Ascending aorta (tissue), 2 donors: ENCODE measurements around the gene CARD10. TPM values are rescaled to one million over a fixed set of nuclear protein-coding genes. Genes with fewer than 3 reads are reported as not detected.

Source experiments
- DNase-seq, 2 donors: peaks; one replicate each; pipeline ENCODE4 v3.0.0-alpha.2; 2019; ENCODE audit warnings: low spot score in 2 of 2
- H3K27ac ChIP-seq, 2 donors: fragments of 200-600 bp; sonication (generic); one replicate each; pipeline ENCODE4 v1.5.1; 2016 to 2017; ENCODE audit warnings: mild to moderate bottlenecking in 1 of 2
- H3K27me3 ChIP-seq: fragments of 200-600 bp; sonication (generic); one replicate; pipeline ENCODE4 v1.5.1; 2017
- H3K36me3 ChIP-seq, 2 donors: fragments of 200-600 bp; sonication (generic); one replicate each; pipeline ENCODE4 v1.5.1; 2016
- H3K4me1 ChIP-seq, 2 donors: fragments of 200-600 bp; sonication (generic); one replicate each; pipeline ENCODE4 v1.5.1; 2016 to 2017; ENCODE audit warnings: mild to moderate bottlenecking in 1 of 2
- H3K4me3 ChIP-seq, 2 donors: fragments of 200-600 bp; sonication (generic); one replicate each; pipeline ENCODE4 v1.5.1; 2016 to 2017; ENCODE audit warnings: mild to moderate bottlenecking in 1 of 2
- H3K9me3 ChIP-seq, 2 donors: fragments of 200-600 bp; sonication (generic); one replicate each; pipeline ENCODE4 v1.5.1; 2016
- CTCF ChIP-seq, 3 experiments: fragments of 200-600 bp in 2 of 3; fragments of 450-650 bp in 1 of 3; sonication (generic) in 2 of 3; IDR thresholded peaks; one replicate each; pipeline ENCODE4 v1.5.1; 2016 to 2019; ENCODE audit warnings: antibody characterized with exemption in 3 of 3, mild to moderate bottlenecking in 1 of 3, moderate library complexity in 1 of 3
- intact Hi-C: fragments of 100-400 bp; cut with DNase I; formaldehyde crosslinking; loops from one replicate; pipeline ENCODE4 v1.15.1; 2023
- total RNA-seq: library from RNA; depleted of rRNA; stranded (reverse); fragments of >200 nt; gene quantifications from one replicate; pipeline ENCODE4 v1.1.0, GENCODE V29; 2016

The CARD10 gene
- total RNA-seq, 1 donor from 2014 or later = 21.0 TPM

- H3K27ac ChIP-seq = no peak overlapping the region
- H3K27me3 ChIP-seq = no peaks in the 10 kb centered on the region
- no peak for TF ChIP-seq CTCF (IDR thresholded peaks at IDR 0.05)
These were observed 11.5 kb downstream of the CARD10 start for GRCh38 chr22:37507731-37508130.

GRCh38 chr22:37505989-37506388, 13.2 kb downstream of the CARD10 start:
- Histone ChIP-seq H3K27ac (no peak overlapping the region), H3K27me3 (no peaks in the 10 kb centered on the region), H3K9me3 (no peaks in the 10 kb centered on the region), H3K4me1 (peaks cover 9 to 10% of the 10 kb centered on the region in 2 donors), H3K36me3 (no peaks in the 10 kb centered on the region), H3K4me3 (no peak overlapping the region)
- no peak for DNase-seq
- no peak for TF ChIP-seq CTCF (IDR thresholded peaks at IDR 0.05)
- intact Hi-C loops = no loop called here

More at GRCh38 chr22:37507731-37508130, 11.5 kb downstream of the CARD10 start:
- Histone ChIP-seq H3K4me1 (no peaks in the 10 kb centered on the region), H3K9me3 (no peaks in the 10 kb centered on the region), H3K36me3 (no peaks in the 10 kb centered on the region), H3K4me3 (no peak overlapping the region)
- intact Hi-C loops = no loop called here
- DNase-seq = no peak

DNA sequence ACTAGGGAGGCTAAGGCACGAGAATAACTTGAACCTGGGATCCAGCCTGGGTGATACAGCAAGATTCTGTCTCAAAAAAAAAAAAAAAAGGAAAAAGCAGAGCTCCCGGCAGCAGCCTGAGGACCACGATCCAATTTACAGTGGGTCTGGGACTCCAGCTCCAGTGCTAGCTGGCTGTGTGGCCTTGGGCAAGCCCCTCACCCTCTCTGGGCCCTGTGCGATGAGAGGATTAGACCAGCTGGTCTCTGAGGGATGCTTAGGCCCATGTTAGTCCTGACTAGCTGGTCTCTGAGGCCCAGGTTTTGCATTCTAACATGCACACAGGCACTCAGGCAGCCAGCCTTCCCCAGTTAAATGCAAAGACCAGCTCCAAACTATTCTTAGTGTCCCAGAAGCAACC, 13.7 kb downstream of the CARD10 start:
- no peaks in the 10 kb centered on the region for H3K9me3 ChIP-seq
- peaks cover 9 to 12% of the 10 kb centered on the region in 2 donors for H3K4me1 ChIP-seq
- no peaks in the 10 kb centered on the region for H3K36me3 ChIP-seq
- DNase-seq = no peak
- H3K27me3 ChIP-seq = no peaks in the 10 kb centered on the region
- intact Hi-C loops = no loop called here
- no peak for TF ChIP-seq CTCF (IDR thresholded peaks at IDR 0.05)
- no peak overlapping the region for H3K4me3 ChIP-seq
- H3K27ac ChIP-seq = no peak overlapping the region

- TF ChIP-seq CTCF (IDR thresholded peaks at IDR 0.05) = no peak
- no peak overlapping the region for H3K4me3 ChIP-seq
- intact Hi-C loops = no loop called here
- no peaks in the 10 kb centered on the region for H3K36me3 ChIP-seq
- H3K27me3 ChIP-seq = no peaks in the 10 kb centered on the region
- H3K4me1 ChIP-seq = peaks cover 9 to 12% of the 10 kb centered on the region in 2 donors
- DNase-seq = no peak
- H3K9me3 ChIP-seq = no peaks in the 10 kb centered on the region
- H3K27ac ChIP-seq = no peak overlapping the region
These were observed 14.3 kb downstream of the CARD10 start for GRCh38 chr22:37504964-37505363.

DNA sequence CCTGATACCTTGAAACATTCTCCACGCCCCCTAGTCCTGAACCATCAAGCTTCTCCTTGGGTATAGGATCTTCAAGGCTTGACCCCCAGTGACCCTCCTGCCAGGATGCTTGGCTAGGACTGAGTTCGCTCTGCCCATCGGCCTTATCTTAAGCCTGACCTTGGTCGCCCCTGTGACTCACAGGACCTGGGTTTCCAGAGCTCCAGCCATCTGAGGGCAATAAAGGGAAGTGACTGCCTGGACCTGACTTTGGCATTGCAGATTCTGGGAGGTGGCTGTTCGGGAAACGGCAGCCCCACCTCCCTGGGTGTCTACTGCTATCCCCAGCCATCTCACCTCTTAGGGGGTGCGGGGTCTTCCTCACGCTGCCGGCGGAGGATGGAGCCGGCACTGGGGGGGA, 15.4 kb downstream of the CARD10 start:
- Histone ChIP-seq H3K36me3 (no peaks in the 10 kb centered on the region), H3K4me3 (no peak overlapping the region), H3K27me3 (no peaks in the 10 kb centered on the region), H3K27ac (no peak overlapping the region), H3K9me3 (no peaks in the 10 kb centered on the region), H3K4me1 (peaks cover 9 to 12% of the 10 kb centered on the region in 2 donors)
- no peak for TF ChIP-seq CTCF (IDR thresholded peaks at IDR 0.05)
- no peak for DNase-seq
- intact Hi-C loops = no loop called here

DNA sequence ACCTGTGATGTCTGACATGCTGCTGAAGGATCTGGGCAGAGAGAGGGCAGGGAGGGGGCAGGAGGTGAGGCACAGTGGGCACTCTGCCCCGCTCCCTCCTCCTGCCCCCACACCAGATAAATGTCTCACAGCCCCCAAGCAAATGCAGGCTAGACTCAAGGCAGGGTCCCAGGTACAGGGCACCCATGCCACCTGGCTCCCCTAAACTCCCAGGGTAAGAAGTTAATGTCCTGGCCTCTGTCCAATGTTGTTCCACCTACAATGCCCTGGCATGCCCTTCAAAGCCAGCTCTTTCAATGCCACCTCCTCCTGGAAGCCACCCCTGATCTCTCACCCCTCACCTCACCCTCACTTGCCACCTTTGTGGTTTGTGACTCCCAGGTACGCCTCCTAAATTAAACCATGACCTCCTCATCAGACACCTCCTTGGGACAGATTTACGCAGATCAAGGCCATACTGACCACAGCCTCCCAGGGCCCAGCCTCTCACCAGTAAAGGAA, 16.0 kb downstream of the CARD10 start:
- peaks cover 9 to 12% of the 10 kb centered on the region in 2 donors for H3K4me1 ChIP-seq
- TF ChIP-seq CTCF (IDR thresholded peaks at IDR 0.05) = no peak
- intact Hi-C loops = no loop called here
- no peak overlapping the region for H3K27ac ChIP-seq
- no peak overlapping the region for H3K4me3 ChIP-seq
- no peaks in the 10 kb centered on the region for H3K9me3 ChIP-seq
- DNase-seq = no peak
- H3K36me3 ChIP-seq = no peaks in the 10 kb centered on the region
- H3K27me3 ChIP-seq = no peaks in the 10 kb centered on the region
